22Rv1 (cell line): Measurements from ENCODE around the gene SPTLC3.

Experiments
- CTCF ChIP-seq: fragments of 450-650 bp; IDR thresholded peaks from 2 replicates; pipeline ENCODE4 v1.5.1; 2017; ENCODE audit warnings: mild to moderate bottlenecking
- ZFX ChIP-seq: fragments of 450-650 bp; IDR thresholded peaks from 2 replicates; pipeline ENCODE4 v1.6.1; 2017; ENCODE audit warnings: antibody characterized with exemption, borderline replicate concordance

GRCh38 chr20:13166011-13166410 lies 157.2 kb downstream of the SPTLC3 start:
- TF ChIP-seq CTCF (no peak), ZFX (no peak)
